OCI-LY1 (cell line): ENCODE results near the gene ZNF536.

Source experiments
- H2AFZ ChIP-seq: fragments of 200-600 bp; sonication (generic), shearing (Covaris generic); 2 replicates; pipeline ENCODE4 v1.6.0; 2014; ENCODE audit warnings: antibody characterized with exemption, mild to moderate bottlenecking, low read length
- H3F3A ChIP-seq: fragments of 200-600 bp; sonication (generic), shearing (Covaris generic); 2 replicates; pipeline ENCODE4 v1.6.0; 2014; ENCODE audit warnings: mild to moderate bottlenecking, antibody characterized with exemption, low read length, moderate library complexity; ENCODE audit not compliant: insufficient read depth
- H3K27ac ChIP-seq: fragments of 200-600 bp; sonication (generic); 2 replicates; pipeline ENCODE4 v1.5.1; 2014; ENCODE audit warnings: low read length, mixed run types, mild to moderate bottlenecking, low read depth; ENCODE audit not compliant: poor library complexity, severe bottlenecking
- H3K27me3 ChIP-seq: fragments of 200-600 bp; sonication (generic); 2 replicates; pipeline ENCODE4 v1.6.0; 2014; ENCODE audit warnings: antibody characterized with exemption, mild to moderate bottlenecking, low read length, moderate library complexity; ENCODE audit not compliant: insufficient read depth
- H3K36me3 ChIP-seq: fragments of 200-600 bp; sonication (generic); 2 replicates; pipeline ENCODE4 v1.6.1; 2014; ENCODE audit warnings: mild to moderate bottlenecking, antibody characterized with exemption, low read length, moderate library complexity, mixed read lengths; ENCODE audit not compliant: insufficient read depth
- H3K4me1 ChIP-seq: fragments of 200-600 bp; sonication (generic); 2 replicates; pipeline ENCODE4 v1.5.1; 2014; ENCODE audit warnings: mild to moderate bottlenecking, low read length, moderate library complexity; ENCODE audit not compliant: insufficient read depth, severe bottlenecking
- H3K4me2 ChIP-seq: fragments of 200-600 bp; sonication (generic), shearing (Covaris generic); 2 replicates; pipeline ENCODE4 v1.6.1; 2014; ENCODE audit warnings: low read length
- H3K4me3 ChIP-seq: fragments of 200-600 bp; sonication (generic); 2 replicates; pipeline ENCODE4 v1.5.1; 2014; ENCODE audit warnings: low read length, low read depth, mild to moderate bottlenecking, mixed read lengths; ENCODE audit not compliant: poor library complexity, severe bottlenecking
- H3K79me2 ChIP-seq: fragments of 200-600 bp; shearing (Covaris generic); 2 replicates; pipeline ENCODE4 v1.6.1; 2016; ENCODE audit warnings: mixed run types, low read length, mixed read lengths; ENCODE audit not compliant: insufficient read depth
- H3K9ac ChIP-seq: fragments of 200-600 bp; sonication (generic), shearing (Covaris generic); 2 replicates; pipeline ENCODE4 v1.6.1; 2014; ENCODE audit warnings: mild to moderate bottlenecking, low read length, mixed read lengths
- H3K9me2 ChIP-seq: fragments of 200-600 bp; sonication (generic), shearing (Covaris generic); 2 replicates; pipeline ENCODE4 v1.6.1; 2014; ENCODE audit warnings: low read depth, mild to moderate bottlenecking, low read length, mixed read lengths
- H3K9me3 ChIP-seq: fragments of 200-600 bp; shearing (Covaris generic); 2 replicates; pipeline ENCODE4 v1.6.1; 2014; ENCODE audit warnings: low read length, mixed read lengths
- H4K20me1 ChIP-seq: fragments of 200-600 bp; sonication (generic), shearing (Covaris generic); 2 replicates; pipeline ENCODE4 v1.6.0; 2016; ENCODE audit warnings: mild to moderate bottlenecking, low read length; ENCODE audit not compliant: insufficient read depth
- EZH2 ChIP-seq: fragments of 200-600 bp; sonication (generic), shearing (Covaris generic); IDR thresholded peaks from 2 replicates; pipeline ENCODE4 v1.8.0; 2017; ENCODE audit warnings: borderline replicate concordance, mixed run types, mild to moderate bottlenecking, antibody characterized with exemption, low read length, moderate library complexity, mixed read lengths
- TF ChIP-seq, protein P1 (sequence below): fragments of 200-600 bp; sonication (generic), shearing (Covaris generic); IDR thresholded peaks from 2 replicates; pipeline ENCODE4 v1.5.1; 2017; ENCODE audit warnings: mild to moderate bottlenecking, antibody characterized with exemption, low read length, moderate library complexity, mixed read lengths

The ZNF536 gene

DNA sequence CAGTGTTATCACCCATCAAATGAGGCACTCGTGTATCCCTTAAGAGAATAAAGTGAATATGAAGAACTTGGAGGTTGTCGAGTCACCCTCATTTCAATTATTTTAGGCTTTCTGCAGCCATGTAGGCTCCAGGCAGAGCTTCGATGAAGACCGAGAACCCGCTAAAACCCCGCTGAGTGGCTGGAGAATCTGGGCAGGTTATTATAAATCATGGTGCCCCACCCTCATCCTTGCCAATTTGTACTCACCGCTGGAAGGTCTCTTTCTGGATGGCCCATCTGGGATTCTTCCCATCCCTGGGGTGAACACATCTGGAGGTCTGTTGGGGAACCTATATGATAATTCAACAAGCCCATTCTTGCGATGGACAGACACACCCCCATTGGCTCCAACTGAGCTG is 190.8 kb downstream of the ZNF536 start:
- no peak overlapping the region for H3K4me2 ChIP-seq
- H3K79me2 ChIP-seq, result no peaks in the 10 kb centered on the region
- H3K9me3 ChIP-seq, result no peaks in the 10 kb centered on the region
- H3K27ac ChIP-seq, result no peak overlapping the region
- no peak overlapping the region for H3K4me3 ChIP-seq
- H3K27me3 ChIP-seq, result no peaks in the 10 kb centered on the region
- no peaks in the 10 kb centered on the region for H3F3A ChIP-seq
- no peak overlapping the region for H3K9ac ChIP-seq
- no peaks in the 10 kb centered on the region for H3K9me2 ChIP-seq
- no peaks in the 10 kb centered on the region for H4K20me1 ChIP-seq
- TF ChIP-seq, protein P1, sequence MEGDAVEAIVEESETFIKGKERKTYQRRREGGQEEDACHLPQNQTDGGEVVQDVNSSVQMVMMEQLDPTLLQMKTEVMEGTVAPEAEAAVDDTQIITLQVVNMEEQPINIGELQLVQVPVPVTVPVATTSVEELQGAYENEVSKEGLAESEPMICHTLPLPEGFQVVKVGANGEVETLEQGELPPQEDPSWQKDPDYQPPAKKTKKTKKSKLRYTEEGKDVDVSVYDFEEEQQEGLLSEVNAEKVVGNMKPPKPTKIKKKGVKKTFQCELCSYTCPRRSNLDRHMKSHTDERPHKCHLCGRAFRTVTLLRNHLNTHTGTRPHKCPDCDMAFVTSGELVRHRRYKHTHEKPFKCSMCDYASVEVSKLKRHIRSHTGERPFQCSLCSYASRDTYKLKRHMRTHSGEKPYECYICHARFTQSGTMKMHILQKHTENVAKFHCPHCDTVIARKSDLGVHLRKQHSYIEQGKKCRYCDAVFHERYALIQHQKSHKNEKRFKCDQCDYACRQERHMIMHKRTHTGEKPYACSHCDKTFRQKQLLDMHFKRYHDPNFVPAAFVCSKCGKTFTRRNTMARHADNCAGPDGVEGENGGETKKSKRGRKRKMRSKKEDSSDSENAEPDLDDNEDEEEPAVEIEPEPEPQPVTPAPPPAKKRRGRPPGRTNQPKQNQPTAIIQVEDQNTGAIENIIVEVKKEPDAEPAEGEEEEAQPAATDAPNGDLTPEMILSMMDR, result no peak
- TF ChIP-seq EZH2, result no peak
- no peaks in the 10 kb centered on the region for H3K36me3 ChIP-seq
- H3K4me1 ChIP-seq, result no peaks in the 10 kb centered on the region
- H2AFZ ChIP-seq, result no peak overlapping the region

- Histone ChIP-seq H3K9me3 (no peaks in the 10 kb centered on the region), H3K27ac (no peak overlapping the region)
Measured at GRCh38 chr19:30563691-30564090, 191.5 kb downstream of the ZNF536 start.

DNA sequence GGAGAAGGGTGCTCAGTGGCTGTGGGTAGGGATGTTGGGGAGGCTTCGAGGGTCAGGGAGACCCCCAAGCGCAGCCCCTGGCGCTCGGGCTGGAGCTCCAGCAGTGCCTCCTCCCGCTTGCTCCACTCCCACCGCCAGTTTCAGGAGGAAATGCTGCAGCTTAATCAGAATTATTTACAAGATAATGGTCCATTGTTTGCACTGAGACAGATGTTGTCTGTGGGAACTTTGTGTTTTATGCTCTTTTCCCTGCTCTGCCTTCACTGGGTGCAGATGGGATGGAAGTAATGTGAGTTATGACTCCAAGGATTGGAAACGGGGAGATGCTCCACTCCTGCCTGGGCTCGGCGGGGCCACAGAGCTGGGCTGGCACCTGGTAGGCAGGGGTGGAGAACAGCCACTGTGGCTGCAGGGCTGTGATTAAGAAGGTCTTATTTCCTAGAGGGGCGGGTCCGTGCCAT is 192.4 kb downstream of the ZNF536 start:
- no peak overlapping the region for H2AFZ ChIP-seq
- H3F3A ChIP-seq, result no peaks in the 10 kb centered on the region
- no peak overlapping the region for H3K4me2 ChIP-seq
- H3K36me3 ChIP-seq, result no peaks in the 10 kb centered on the region
- no peak overlapping the region for H3K4me3 ChIP-seq
- no peak overlapping the region for H3K9ac ChIP-seq
- H3K79me2 ChIP-seq, result no peaks in the 10 kb centered on the region
- no peaks in the 10 kb centered on the region for H3K4me1 ChIP-seq
- no peak overlapping the region for H3K27ac ChIP-seq
- no peaks in the 10 kb centered on the region for H4K20me1 ChIP-seq
- no peaks in the 10 kb centered on the region for H3K9me2 ChIP-seq
- H3K9me3 ChIP-seq, result no peaks in the 10 kb centered on the region
- no peaks in the 10 kb centered on the region for H3K27me3 ChIP-seq
- no peak for TF ChIP-seq EZH2
- TF ChIP-seq, protein P1, result no peak

More at GRCh38 chr19:30563691-30564090, 191.5 kb downstream of the ZNF536 start:
- no peaks in the 10 kb centered on the region for H4K20me1 ChIP-seq
- no peak overlapping the region for H3K4me2 ChIP-seq
- H3K79me2 ChIP-seq, result no peaks in the 10 kb centered on the region
- H3K9ac ChIP-seq, result no peak overlapping the region
- no peak overlapping the region for H2AFZ ChIP-seq
- H3K4me1 ChIP-seq, result no peaks in the 10 kb centered on the region
- no peaks in the 10 kb centered on the region for H3F3A ChIP-seq
- no peaks in the 10 kb centered on the region for H3K36me3 ChIP-seq
- TF ChIP-seq, protein P1, result no peak
- no peaks in the 10 kb centered on the region for H3K9me2 ChIP-seq
- H3K27me3 ChIP-seq, result no peaks in the 10 kb centered on the region
- no peak overlapping the region for H3K4me3 ChIP-seq
